ENCODE measurements around the gene MEN1.

DNA sequence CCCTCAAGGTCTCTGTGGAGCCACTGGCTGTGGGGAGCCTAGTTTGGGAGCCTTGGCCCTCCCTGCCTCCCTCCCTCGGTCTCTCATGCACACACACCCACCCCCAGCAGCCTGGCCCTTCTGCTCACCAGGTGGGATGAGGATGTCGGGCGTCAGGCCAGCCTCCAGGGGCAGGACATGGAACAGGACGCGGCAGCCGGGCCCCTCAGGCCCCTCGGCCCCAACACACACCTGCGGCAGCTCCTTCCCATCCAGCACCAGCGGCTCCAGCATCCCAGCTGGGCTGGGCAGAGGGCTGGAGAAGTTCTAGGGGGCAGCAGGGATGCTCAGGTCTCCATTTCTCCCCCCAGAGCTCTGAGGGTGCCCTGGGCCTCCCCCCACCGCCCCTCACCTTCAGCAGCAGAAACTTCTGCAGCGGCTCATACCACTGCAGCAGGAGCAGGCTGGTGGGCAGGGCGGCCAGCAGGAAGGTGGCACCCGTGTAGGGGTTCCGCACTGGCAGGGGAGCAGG is 18.5 kb downstream of the MEN1 start:
- TF ChIP-seq POLR2A (IDR thresholded peaks at IDR 0.05): no peak
- TF ChIP-seq CTCF (IDR thresholded peaks at IDR 0.05): no peak
